ENCODE data around the gene NKD1.
A peak's percentile ranks its signal among the peaks of the same experiment; 100 is the strongest.

Gene NKD1

DNA sequence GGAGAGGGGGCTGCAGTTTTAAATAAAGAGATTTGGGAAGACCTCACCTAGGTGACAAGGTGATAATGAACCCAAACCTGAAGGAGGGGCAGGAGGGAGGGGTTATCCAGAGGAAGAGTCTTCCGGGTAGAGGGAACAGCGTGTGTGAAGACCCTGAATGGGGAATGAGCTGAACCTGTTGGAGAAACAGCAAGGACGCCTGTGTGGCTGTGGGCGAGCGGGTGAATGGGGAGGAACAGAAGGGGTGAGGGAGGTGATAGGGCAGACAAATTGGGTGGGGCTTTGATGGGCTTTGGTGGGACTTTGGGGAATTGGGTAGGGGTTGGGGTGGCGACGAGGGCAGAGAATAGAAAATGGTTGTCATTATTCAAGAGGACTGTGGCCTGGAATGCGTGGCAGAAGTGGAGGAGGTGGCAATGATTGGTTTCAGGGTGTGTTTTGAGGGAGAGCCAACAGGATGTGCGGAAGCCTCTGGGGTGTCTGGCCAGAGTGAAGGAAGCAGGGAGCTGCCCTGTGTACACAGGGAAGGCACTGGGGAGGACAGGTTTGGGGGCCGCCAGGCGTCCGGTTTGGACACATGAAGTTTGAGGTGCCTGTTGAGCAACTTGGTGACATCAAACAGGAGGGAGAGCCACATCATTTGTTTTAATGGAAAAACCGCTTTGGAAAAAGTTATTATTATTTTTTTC, 48.7 kb downstream of the NKD1 start:
- no peaks in the 10 kb centered on the region for H3K4me1 ChIP-seq
- H3K36me3 ChIP-seq = no peaks in the 10 kb centered on the region
- TF ChIP-seq, protein P1, sequence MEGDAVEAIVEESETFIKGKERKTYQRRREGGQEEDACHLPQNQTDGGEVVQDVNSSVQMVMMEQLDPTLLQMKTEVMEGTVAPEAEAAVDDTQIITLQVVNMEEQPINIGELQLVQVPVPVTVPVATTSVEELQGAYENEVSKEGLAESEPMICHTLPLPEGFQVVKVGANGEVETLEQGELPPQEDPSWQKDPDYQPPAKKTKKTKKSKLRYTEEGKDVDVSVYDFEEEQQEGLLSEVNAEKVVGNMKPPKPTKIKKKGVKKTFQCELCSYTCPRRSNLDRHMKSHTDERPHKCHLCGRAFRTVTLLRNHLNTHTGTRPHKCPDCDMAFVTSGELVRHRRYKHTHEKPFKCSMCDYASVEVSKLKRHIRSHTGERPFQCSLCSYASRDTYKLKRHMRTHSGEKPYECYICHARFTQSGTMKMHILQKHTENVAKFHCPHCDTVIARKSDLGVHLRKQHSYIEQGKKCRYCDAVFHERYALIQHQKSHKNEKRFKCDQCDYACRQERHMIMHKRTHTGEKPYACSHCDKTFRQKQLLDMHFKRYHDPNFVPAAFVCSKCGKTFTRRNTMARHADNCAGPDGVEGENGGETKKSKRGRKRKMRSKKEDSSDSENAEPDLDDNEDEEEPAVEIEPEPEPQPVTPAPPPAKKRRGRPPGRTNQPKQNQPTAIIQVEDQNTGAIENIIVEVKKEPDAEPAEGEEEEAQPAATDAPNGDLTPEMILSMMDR (IDR thresholded peaks at IDR 0.05; ENCODE audit: low read depth, low read length) = no peak
- no peaks in the 10 kb centered on the region for H3K9me3 ChIP-seq
- H3K27me3 ChIP-seq = no peaks in the 10 kb centered on the region
- DNase-seq = no peak
- H3K4me3 ChIP-seq (ENCODE audit: low read depth, low read length) = no peak overlapping the region

DNA sequence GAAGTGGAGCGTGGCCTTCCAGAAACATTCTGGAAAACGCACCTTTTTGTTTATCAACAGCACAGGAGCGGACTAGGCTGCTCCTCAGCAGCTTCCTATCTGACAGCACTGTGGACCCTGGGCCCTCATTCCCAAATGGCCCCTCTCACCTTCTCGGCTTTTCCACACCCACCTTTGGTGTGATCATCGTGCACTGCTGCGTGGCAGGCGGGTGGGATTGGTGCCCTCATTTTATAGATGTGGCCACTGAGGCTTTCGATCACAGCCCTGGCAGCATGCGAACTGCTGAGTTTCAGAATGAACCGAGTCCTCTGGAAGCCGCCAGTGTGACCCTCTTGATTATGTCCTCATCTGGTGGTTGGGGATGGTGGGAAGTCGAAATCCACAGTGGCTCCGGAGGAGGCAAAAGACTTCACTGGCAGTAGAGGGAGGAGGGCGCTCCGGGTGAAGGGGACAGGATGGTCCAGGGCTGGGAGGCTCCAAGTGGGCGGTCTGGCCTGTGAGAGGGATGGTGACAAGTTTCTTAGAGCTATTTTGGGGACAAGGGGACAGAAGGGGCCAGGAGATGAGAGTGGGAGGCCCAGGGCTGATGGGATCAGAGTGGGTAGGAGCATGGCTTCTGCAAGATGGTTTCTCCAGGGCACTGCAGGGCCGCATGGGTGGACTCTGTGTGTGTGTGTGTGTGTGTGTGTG, 49.5 kb downstream of the NKD1 start:
- Histone ChIP-seq H3K4me1 (no peaks in the 10 kb centered on the region), H3K4me3 (ENCODE audit: low read depth, low read length) (no peak overlapping the region), H3K36me3 (no peaks in the 10 kb centered on the region)

DNA sequence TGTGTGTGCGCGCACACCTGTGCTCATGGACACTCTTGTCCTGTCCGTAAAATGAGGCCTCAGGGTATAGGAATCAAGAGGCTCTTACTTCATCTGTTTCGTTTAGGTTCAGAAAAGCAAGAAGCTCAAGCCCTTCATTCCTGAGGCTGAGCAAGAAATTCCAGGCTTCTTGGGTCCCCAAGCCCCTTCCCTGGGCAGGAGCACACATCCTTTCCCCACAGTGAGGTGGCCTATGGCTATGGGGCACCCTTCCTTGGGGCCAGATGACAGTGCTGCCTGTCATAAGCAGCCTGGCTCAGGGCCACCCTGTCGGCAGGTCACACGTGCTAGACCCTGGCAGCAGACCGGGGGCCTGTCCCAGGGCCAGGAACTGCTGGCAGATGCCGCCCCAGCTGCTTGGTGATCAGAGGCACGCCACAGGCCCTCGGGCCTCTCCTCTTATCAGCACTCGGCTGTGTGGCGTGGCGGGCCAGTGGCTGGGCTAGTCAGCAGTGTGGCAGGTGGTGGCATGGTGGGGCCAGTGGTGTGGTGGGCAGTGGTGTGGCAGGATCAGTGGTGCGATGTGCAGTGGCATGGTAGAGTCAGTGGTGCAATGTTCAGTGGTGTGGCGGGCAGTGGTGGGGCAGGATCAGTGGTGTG, 50.2 kb downstream of the NKD1 start:
- Histone ChIP-seq H3K4me3 (ENCODE audit: low read depth, low read length) (no peak overlapping the region), H3K36me3 (no peaks in the 10 kb centered on the region), H3K4me1 (no peaks in the 10 kb centered on the region), H3K27me3 (no peaks in the 10 kb centered on the region), H3K9me3 (no peaks in the 10 kb centered on the region)
- peak; percentile 60 for DNase-seq
- TF ChIP-seq, protein P1 (IDR thresholded peaks at IDR 0.05; ENCODE audit: low read depth, low read length) = no peak

More for the DNA sequence above, 49.5 kb downstream of the NKD1 start:
- TF ChIP-seq, protein P1 (IDR thresholded peaks at IDR 0.05; ENCODE audit: low read depth, low read length) = no peak
- H3K9me3 ChIP-seq = no peaks in the 10 kb centered on the region
- no peak for DNase-seq
- no peaks in the 10 kb centered on the region for H3K27me3 ChIP-seq

DNA sequence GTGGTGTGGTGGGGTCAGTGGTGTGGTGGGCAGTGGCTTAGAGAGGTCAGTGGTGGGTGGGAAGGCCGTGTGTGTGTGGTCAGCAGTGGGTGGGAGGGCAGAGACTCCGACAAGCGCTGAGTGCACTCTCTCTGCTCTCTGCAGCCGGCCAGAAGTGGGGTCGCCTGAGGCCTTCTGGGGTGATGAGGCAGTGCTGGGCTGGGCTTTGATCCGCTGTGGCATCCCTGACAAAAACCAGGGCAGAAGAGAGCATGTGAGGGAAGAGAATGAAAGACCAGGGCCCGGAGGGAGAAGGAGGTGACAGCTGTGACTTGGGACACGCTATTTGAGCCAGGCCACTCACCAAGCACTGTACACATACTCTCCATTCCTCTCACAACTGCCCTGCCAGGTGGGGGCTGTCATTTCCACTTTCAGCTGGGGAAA, 50.8 kb downstream of the NKD1 start:
- H3K36me3 ChIP-seq = no peaks in the 10 kb centered on the region
- H3K9me3 ChIP-seq = no peaks in the 10 kb centered on the region
- H3K4me1 ChIP-seq = no peaks in the 10 kb centered on the region
- TF ChIP-seq, protein P1 (IDR thresholded peaks at IDR 0.05; ENCODE audit: low read depth, low read length) = no peak
- no peak for DNase-seq
- H3K4me3 ChIP-seq (ENCODE audit: low read depth, low read length) = no peak overlapping the region
- no peaks in the 10 kb centered on the region for H3K27me3 ChIP-seq

DNA sequence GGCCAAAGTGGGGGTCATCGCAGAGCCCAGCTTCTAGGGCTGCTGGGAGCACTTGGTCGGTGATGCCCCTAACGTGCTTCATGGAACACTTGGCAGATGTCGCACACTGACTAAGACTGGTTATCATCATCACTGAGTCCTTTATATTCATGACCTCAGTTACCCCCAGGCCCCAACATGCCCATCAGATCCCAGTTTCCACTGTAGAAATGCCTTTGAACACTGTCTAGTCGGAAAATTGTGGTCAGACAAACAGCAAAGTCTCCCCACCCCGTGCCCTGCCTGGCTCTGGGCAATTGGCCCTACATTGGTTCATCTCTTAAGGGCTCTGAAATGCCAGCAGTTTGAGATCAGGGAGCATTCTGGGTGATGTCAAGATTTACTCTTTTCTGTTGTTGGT, 51.3 kb downstream of the NKD1 start:
- no peaks in the 10 kb centered on the region for H3K9me3 ChIP-seq
- TF ChIP-seq, protein P1 (IDR thresholded peaks at IDR 0.05; ENCODE audit: low read depth, low read length) = no peak
- no peaks in the 10 kb centered on the region for H3K27me3 ChIP-seq
- DNase-seq = no peak
- H3K4me3 ChIP-seq (ENCODE audit: low read depth, low read length) = no peak overlapping the region
- no peaks in the 10 kb centered on the region for H3K36me3 ChIP-seq
- no peaks in the 10 kb centered on the region for H3K4me1 ChIP-seq

Measured in BE2C (cell line).